ENCODE results near the gene C17orf107. TPM values are rescaled to one million over a fixed set of nuclear protein-coding genes. Genes with fewer than 3 reads are reported as not detected.

The C17orf107 gene
- polyA plus RNA-seq, 3 donors from 2014 or later = 0.22 to 1.7 (median 1.3) TPM

DNA sequence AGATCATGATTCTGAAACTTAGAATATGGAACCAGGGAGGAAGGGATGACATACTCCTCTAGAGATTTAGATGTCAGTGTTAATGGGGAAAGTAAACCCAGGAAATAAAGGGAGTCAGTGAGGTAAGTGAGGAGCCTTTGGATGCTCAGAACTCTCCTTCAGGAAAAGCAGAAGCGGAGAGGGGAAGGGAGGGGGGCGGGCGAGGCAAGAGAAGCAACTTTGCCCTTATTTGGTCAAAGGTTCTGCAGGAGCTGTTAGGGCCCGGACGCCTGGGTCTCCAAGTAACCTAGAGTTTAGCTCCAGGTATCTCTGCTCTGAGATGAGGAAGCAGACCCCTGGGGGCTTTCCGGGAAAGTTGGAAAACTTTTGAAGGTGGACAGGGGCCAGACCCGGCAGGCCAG is 47.7 kb downstream of the C17orf107 start:
- peaks cover 27 to 41% (median 35%) of the 10 kb centered on the region in 3 donors for H3K36me3 Mint-ChIP-seq
- peaks cover 0 to 2% (median 0%) of the 10 kb centered on the region in 6 donors for H3K9me3 Mint-ChIP-seq
- peak in 1 of 3 donors; percentile 17 for DNase-seq
- peak overlapping the region; percentile 95 to 99 (median 96) for H3K27ac Mint-ChIP-seq
- H3K4me3 Mint-ChIP-seq = peak overlapping the region; percentile 96 to 100 (median 99)
- H3K27me3 Mint-ChIP-seq (ENCODE audit: low read depth in 3 of 3) = peaks cover 22 to 51% (median 28%) of the 10 kb centered on the region in 3 donors
- peaks cover 62 to 69% of the 10 kb centered on the region in 2 donors for H3K4me1 Mint-ChIP-seq

DNA sequence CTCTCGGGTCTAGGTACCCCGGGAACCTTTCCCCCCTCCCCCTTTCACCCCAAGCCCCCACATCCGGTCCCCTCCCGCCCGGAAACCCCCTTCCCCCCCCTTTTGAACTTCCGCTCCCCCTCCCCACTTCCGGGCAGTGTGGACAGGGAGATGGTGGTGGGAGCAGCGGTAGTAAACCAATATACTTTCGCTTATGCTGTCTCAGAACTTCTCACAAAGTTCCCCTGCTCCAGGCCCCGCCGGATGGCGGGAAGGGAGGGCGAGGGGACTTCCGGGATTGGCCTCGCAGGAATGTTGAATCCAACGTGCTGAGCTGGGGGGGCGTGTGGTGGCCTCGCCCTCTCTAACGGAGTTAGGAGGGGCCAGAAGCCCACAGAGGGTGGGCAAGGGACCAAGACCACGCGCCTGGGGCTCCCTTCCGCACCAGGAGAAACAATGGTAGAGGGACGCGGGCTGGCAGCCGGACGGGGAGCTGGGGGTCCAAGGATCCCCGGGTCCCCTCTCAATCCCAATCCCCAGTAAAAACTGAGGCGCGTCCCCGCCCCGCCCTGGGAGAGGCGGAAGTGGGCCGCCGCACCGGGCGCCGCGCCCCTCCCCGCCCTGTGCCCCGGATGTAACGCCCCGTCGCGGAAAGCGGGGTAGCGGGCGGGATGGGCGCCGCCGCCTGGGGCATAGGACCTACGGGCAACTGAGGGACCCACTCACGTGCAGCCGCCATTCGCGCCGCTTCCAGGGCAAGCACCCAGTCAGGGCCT is 48.3 kb downstream of the C17orf107 start:
- Mint-ChIP-seq H3K27ac (peak overlapping the region; percentile 92 to 99 (median 96)), H3K27me3 (ENCODE audit: low read depth in 3 of 3) (peaks cover 22 to 51% (median 28%) of the 10 kb centered on the region in 3 donors), H3K9me3 (peaks cover 0 to 2% (median 0%) of the 10 kb centered on the region in 6 donors), H3K4me3 (peak overlapping the region; percentile 96 to 100 (median 99)), H3K36me3 (peaks cover 26 to 35% (median 33%) of the 10 kb centered on the region in 3 donors), H3K4me1 (peaks cover 56 to 63% of the 10 kb centered on the region in 2 donors)
- peak; percentile 72 to 77 (median 74) for DNase-seq

DNA sequence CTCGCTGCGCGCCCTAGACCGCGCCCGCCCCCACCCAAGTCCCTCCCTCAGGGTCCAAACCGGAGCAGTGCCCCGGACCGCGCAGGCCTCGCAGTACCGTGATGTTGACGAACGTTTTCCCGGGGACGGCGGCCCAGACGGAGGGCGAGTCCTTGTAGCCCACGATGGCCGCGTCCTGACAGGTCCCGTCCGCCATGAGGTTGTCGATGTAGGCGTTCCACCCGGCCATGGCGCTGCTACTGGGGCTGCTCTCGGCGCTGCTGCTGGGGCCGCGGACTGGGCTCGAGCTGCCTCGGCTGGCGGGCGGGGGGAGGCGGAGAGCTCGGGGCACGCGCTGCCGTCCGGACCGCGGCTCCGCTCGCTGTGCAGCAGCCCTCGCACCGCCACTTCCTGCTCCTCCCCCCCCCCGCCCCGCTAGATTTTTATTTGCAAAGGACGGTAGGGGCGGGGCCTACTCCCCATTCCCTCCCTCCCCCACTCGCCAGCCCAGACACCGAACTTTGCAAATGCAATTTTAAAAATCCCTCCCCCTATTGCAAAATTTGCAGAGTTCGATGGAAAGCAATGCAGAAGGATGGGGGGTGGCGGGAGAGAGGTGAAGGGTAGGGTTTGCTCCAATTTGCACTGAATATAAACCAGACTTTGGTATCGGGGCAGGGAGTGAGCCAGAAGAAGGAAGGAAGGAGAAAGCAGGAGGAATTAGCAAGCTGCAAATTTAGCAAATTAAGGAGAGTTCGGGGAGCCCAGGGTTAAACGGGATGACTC is 49.0 kb downstream of the C17orf107 start, which contains the start of gene PFN1:
TSS of gene PFN1 (minus strand) at position 365 of the 765 bp plus-strand sequence. CDS start at position 229, 136 bp downstream.
- peak within 1 kb of the TSS; percentile 96 to 100 (median 99) for H3K4me3 Mint-ChIP-seq
- peaks cover 26 to 29% (median 26%) of the 10 kb centered on the region in 3 donors for H3K36me3 Mint-ChIP-seq
- H3K9me3 Mint-ChIP-seq = peaks cover 0 to 2% (median 0%) of the 10 kb centered on the region in 6 donors
- H3K27me3 Mint-ChIP-seq (ENCODE audit: low read depth in 3 of 3) = peaks cover 21 to 48% (median 28%) of the 10 kb centered on the region in 3 donors
- peaks cover 48 to 56% of the 10 kb centered on the region in 2 donors for H3K4me1 Mint-ChIP-seq
- peak; percentile 87 to 91 (median 90) for DNase-seq
- peak within 1 kb of the TSS; percentile 95 to 100 (median 98) for H3K27ac Mint-ChIP-seq

DNA sequence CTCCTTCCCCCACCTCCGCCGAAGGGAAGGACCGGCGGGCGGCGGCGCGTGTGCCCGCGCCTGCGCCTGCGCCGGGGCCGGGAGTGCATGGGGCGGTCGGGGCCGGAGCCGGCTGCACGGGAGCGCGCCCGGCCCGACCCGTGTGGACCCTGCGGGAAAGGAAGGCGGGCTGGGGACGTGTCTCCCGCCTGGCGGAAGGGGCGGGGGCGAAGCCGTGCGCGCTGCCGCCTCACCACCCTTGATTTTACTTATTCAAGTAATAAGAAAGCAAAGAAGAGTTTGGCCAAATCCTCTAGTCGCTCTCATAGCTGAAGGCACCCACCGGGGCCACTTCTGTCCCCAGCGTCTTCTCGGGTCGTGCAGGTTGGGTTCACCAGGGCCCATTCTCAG is 49.6 kb downstream of the C17orf107 start:
- peaks cover 24 to 28% (median 24%) of the 10 kb centered on the region in 3 donors for H3K36me3 Mint-ChIP-seq
- peak overlapping the region; percentile 96 to 100 (median 99) for H3K4me3 Mint-ChIP-seq
- H3K4me1 Mint-ChIP-seq = peaks cover 42 to 51% of the 10 kb centered on the region in 2 donors
- H3K9me3 Mint-ChIP-seq = peaks cover 0 to 2% (median 0%) of the 10 kb centered on the region in 6 donors
- peaks cover 21 to 48% (median 28%) of the 10 kb centered on the region in 3 donors for H3K27me3 Mint-ChIP-seq (ENCODE audit: low read depth in 3 of 3)
- H3K27ac Mint-ChIP-seq = peak overlapping the region; percentile 95 to 100 (median 98)
- DNase-seq = peak; percentile 80 to 85 (median 84)

DNA sequence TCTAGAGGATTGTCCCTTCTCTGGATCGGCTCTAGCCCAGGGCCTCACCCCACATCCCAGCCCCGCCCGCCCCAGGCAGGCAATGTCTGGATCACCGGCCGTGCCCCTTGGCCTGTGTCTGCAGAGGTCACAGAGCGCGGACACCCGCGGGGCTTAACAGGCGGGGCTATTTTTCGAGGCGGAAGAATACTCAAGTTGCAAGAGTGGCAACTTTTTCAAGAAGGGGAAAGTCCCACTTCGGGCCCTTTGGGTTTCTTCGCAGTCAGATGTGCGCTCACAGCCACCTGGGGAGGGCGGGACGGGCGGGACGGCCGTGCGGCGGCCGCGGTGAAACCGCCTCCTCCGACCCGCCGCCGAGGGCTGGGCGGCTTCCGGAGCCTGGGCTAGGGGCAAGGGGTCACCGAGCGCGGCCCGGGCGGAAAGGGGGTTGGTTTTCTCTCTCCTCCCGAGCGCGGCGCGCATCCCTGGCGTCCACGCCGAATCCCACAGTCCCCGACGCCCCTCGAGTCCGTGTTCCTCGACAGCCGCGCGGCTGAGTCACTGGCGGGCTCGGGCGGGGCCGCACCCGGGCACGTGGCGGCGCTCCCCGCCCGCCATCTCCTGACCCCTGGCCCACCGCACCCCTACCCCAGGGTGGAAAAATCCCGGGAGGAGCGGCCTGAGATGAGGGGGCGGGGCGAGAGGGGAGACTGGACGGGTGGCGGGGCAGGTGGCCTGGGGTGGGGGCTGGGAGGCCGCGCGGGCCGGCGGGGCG is 50.2 kb downstream of the C17orf107 start:
- Mint-ChIP-seq H3K27ac (peak overlapping the region; percentile 79 to 95 (median 92)), H3K36me3 (peaks cover 18 to 23% (median 19%) of the 10 kb centered on the region in 3 donors), H3K27me3 (ENCODE audit: low read depth in 3 of 3) (peaks cover 19 to 46% (median 28%) of the 10 kb centered on the region in 3 donors), H3K4me3 (peak overlapping the region; percentile 83 to 100 (median 98)), H3K4me1 (peaks cover 37 to 46% of the 10 kb centered on the region in 2 donors), H3K9me3 (peaks cover 0 to 2% (median 0%) of the 10 kb centered on the region in 6 donors)
- DNase-seq = peak; percentile 81 to 84 (median 81)

DNA sequence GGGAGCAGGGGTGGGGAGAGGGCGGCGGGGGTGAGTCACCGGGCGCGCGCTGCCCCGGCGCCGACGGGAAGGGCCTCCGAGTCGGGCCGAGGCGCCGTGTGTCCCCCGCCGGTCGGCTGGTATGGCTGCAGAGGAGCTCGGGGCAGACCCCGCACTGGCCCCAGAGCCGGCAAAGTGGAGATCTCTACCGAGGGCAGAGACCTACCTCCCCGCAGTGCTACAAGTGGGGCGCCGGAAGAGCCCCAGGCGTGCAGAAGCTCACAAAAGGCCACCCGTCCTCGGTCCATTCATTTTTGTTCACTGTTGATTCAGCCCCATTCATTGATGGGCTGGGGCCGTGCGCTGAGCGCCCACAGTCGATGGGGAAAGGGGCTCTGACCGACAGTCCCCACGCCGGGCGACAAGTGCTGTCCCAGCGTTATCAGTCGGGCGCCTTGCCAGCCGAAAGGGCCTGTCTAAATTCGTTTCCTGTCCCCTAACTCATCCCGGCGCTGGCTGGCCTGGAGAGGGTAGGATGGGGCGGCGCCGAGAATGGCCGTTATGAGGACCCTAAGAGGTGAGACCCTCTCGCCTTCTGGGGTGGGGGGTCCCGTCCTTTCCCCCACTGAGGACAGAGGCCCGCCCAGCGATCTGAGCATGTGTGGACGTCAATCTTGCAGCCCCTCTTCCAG is 50.9 kb downstream of the C17orf107 start:
- DNase-seq = peak in 1 of 3 donors; percentile 59
- peaks cover 0 to 2% (median 0%) of the 10 kb centered on the region in 6 donors for H3K9me3 Mint-ChIP-seq
- peaks cover 19 to 40% (median 26%) of the 10 kb centered on the region in 3 donors for H3K27me3 Mint-ChIP-seq (ENCODE audit: low read depth in 3 of 3)
- H3K36me3 Mint-ChIP-seq = peaks cover 14 to 16% (median 16%) of the 10 kb centered on the region in 3 donors
- H3K4me3 Mint-ChIP-seq = peak overlapping the region; percentile 84 to 88 (median 87)
- H3K4me1 Mint-ChIP-seq = peaks cover 30 to 39% of the 10 kb centered on the region in 2 donors
- H3K27ac Mint-ChIP-seq = peak overlapping the region; percentile 89 to 96 (median 92)

DNA sequence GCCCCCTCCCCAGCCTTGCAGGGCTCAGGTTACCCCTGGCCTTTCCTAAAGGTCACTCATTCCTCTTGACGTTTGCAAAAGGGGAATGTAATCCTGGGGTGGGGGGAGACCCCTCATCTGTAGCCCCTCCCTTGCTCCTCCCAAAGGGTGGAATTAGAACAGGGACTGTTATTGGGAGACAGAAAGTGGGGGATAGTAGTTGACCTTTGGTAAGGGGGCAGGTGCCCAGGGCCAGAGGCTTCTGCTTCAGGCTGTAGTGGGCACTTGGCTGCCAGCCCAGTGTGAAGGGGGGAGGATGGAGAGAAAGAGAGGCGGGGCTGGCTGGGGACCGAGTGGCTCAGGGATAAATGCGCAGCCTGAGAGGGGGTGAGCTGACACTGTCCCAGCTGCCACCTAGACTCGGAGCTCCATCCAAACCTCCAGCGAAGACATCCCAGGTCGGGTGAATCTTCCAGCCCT is 51.4 kb downstream of the C17orf107 start, which contains the start of gene ENO3:
TSS of gene ENO3 (plus strand) at position 374 of the 459 bp plus-strand sequence. CDS start 711 bp downstream, outside the sequence.
- no peak for DNase-seq
- peaks cover 24 to 34% of the 10 kb centered on the region in 2 donors for H3K4me1 Mint-ChIP-seq
- peak within 1 kb of the TSS; percentile 84 to 88 (median 87) for H3K4me3 Mint-ChIP-seq
- peaks cover 0 to 2% (median 0%) of the 10 kb centered on the region in 6 donors for H3K9me3 Mint-ChIP-seq
- H3K27me3 Mint-ChIP-seq (ENCODE audit: low read depth in 3 of 3) = peaks cover 17 to 34% (median 22%) of the 10 kb centered on the region in 3 donors
- H3K36me3 Mint-ChIP-seq = peaks cover 10 to 11% (median 11%) of the 10 kb centered on the region in 3 donors
- peak within 1 kb of the TSS; percentile 89 to 96 (median 92) for H3K27ac Mint-ChIP-seq

DNA sequence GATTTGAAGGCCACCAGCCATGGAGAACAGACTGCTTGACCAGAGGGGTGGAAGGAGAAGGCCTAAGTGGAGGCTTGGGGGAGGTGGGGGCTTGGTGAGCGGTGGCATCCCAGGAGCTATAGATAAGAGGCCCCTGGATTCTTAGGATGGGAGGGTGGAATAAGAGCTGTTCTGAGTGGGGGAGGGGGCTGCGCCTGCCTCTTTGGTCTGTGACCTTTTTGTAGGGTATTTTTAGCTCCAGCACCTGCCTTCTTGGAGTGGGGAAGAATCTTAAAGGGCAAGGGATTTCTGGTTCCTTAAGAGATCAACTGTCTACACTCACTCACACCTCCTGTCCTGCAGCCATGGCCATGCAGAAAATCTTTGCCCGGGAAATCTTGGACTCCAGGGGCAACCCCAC is 52.1 kb downstream of the C17orf107 start:
- peak overlapping the region in 3 of 6 donors; percentile 89 to 96 (median 89) for H3K27ac Mint-ChIP-seq
- peaks cover 19 to 27% of the 10 kb centered on the region in 2 donors for H3K4me1 Mint-ChIP-seq
- H3K36me3 Mint-ChIP-seq = peaks cover 5 to 6% (median 6%) of the 10 kb centered on the region in 3 donors
- peaks cover 0 to 2% (median 0%) of the 10 kb centered on the region in 6 donors for H3K9me3 Mint-ChIP-seq
- H3K4me3 Mint-ChIP-seq = peak overlapping the region in 4 of 5 donors; percentile 49 to 88 (median 82)
- DNase-seq = no peak
- H3K27me3 Mint-ChIP-seq (ENCODE audit: low read depth in 3 of 3) = peaks cover 16 to 27% (median 19%) of the 10 kb centered on the region in 3 donors

Other genes with a start within 250 kb of the C17orf107 start
- 10 to 100 TPM in 1 of 3 donors, 1 to 10 TPM in 2; 3.8 to 11.1 (median 4.6) TPM for gene PELP1, start 195.4 kb upstream of the C17orf107 start, polyA plus RNA-seq
- 10 to 100 TPM; 46.0 to 70.9 (median 60.4) TPM for gene ARRB2, start 188.9 kb upstream of the C17orf107 start, polyA plus RNA-seq
- 10 to 100 TPM; 26.2 to 52.1 (median 37.6) TPM for gene MED11, start 168.1 kb upstream of the C17orf107 start, polyA plus RNA-seq
- not detected for gene ZMYND15, start 159.7 kb upstream of the C17orf107 start, polyA plus RNA-seq
- gene CXCL16, start 159.6 kb upstream of the C17orf107 start, polyA plus RNA-seq = 1 to 10 TPM; 1.1 to 2.2 (median 1.1) TPM
- gene TM4SF5, start 127.7 kb upstream of the C17orf107 start, polyA plus RNA-seq = not detected
- not detected for gene VMO1, start 113.2 kb upstream of the C17orf107 start, polyA plus RNA-seq
- gene GLTPD2, start 110.6 kb upstream of the C17orf107 start, polyA plus RNA-seq = under 1 TPM in 2 of 3 donors, not detected in 1; 0.57 to 0.74 TPM
- 100 to 1,000 TPM; 327 to 701 (median 348) TPM for gene PSMB6, start 103.4 kb upstream of the C17orf107 start, polyA plus RNA-seq
- gene PLD2, start 92.4 kb upstream of the C17orf107 start, polyA plus RNA-seq = 1 to 10 TPM in 1 of 3 donors, under 1 TPM in 1, not detected in 1; 0.78 to 2.0 TPM
- gene MINK1, start 66.2 kb upstream of the C17orf107 start, polyA plus RNA-seq = 10 to 100 TPM in 1 of 3 donors, 1 to 10 TPM in 2; 2.0 to 13.5 (median 3.8) TPM
- 1 to 10 TPM; 2.7 to 4.9 (median 3.9) TPM for gene CHRNE, start 3.6 kb downstream of the C17orf107 start, polyA plus RNA-seq
- gene GP1BA, start 32.7 kb downstream of the C17orf107 start, polyA plus RNA-seq = 1 to 10 TPM in 1 of 3 donors, under 1 TPM in 1, not detected in 1; 0.38 to 1.3 TPM
- gene SLC25A11, start 40.5 kb downstream of the C17orf107 start, polyA plus RNA-seq = 100 to 1,000 TPM; 139 to 196 (median 139) TPM
- gene RNF167, start 40.7 kb downstream of the C17orf107 start, polyA plus RNA-seq = 10 to 100 TPM; 62.3 to 78.2 (median 73.1) TPM
- 1,000 to 10,000 TPM; 3,573 to 4,444 (median 3,740) TPM for gene PFN1, start 49.0 kb downstream of the C17orf107 start, polyA plus RNA-seq
- 1 to 10 TPM; 1.6 to 4.2 (median 4.1) TPM for gene ENO3, start 51.6 kb downstream of the C17orf107 start, polyA plus RNA-seq
- 100 to 1,000 TPM; 117 to 164 (median 155) TPM for gene SPAG7, start 68.3 kb downstream of the C17orf107 start, polyA plus RNA-seq
- gene CAMTA2, start 88.1 kb downstream of the C17orf107 start, polyA plus RNA-seq = 10 to 100 TPM in 2 of 3 donors, 1 to 10 TPM in 1; 2.5 to 22.9 (median 12.0) TPM
- gene INCA1, start 98.0 kb downstream of the C17orf107 start, polyA plus RNA-seq = under 1 TPM in 2 of 3 donors, not detected in 1; 0.29 to 0.35 TPM
- 1 to 10 TPM in 2 of 3 donors, under 1 TPM in 1; 0.76 to 5.7 (median 4.0) TPM for gene KIF1C, start 98.4 kb downstream of the C17orf107 start, polyA plus RNA-seq
- not detected for gene SLC52A1, start 135.9 kb downstream of the C17orf107 start, polyA plus RNA-seq
- under 1 TPM in 2 of 3 donors, not detected in 1; 0.51 to 0.61 TPM for gene ZFP3, start 178.9 kb downstream of the C17orf107 start, polyA plus RNA-seq
- gene ZNF232, start 212.3 kb downstream of the C17orf107 start, polyA plus RNA-seq = 1 to 10 TPM; 1.8 to 9.8 (median 4.4) TPM
- gene USP6, start 216.5 kb downstream of the C17orf107 start, polyA plus RNA-seq = under 1 TPM; 0.03 to 0.12 (median 0.03) TPM